SH-SY5Y (cell line): ENCODE measurements around the gene TMEM182.

ENCODE experiments used
- GATA2 ChIP-seq: IDR thresholded peaks from 2 replicates; pipeline ENCODE4 v1.6.1; 2011; ENCODE audit warnings: mild to moderate bottlenecking, low read depth, low read length
- GATA3 ChIP-seq: IDR thresholded peaks from 2 replicates; pipeline ENCODE4 v1.6.1; 2011; ENCODE audit warnings: low read depth, mild to moderate bottlenecking, low read length, moderate library complexity

TMEM182 gene

GRCh38 chr2:102761763-102762162 lies at the start of gene TMEM182:
Gene TMEM182, plus strand, starts transcription at chr2:102762031. Its CDS starts 187 bp downstream, at chr2:102762218.
- TF ChIP-seq GATA2 (no peak), GATA3 (no peak)

- no peak for TF ChIP-seq GATA2
- TF ChIP-seq GATA3: no peak
These were observed 44.4 kb upstream of the TMEM182 start for GRCh38 chr2:102717308-102718018.

- TF ChIP-seq GATA3 (no peak), GATA2 (no peak)
These were observed 43.2 kb upstream of the TMEM182 start for GRCh38 chr2:102718387-102719316.

GRCh38 chr2:102724016-102724490 lies 37.8 kb upstream of the TMEM182 start:
- TF ChIP-seq GATA3: no peak
- no peak for TF ChIP-seq GATA2

GRCh38 chr2:102724553-102724952 lies 37.3 kb upstream of the TMEM182 start:
- TF ChIP-seq GATA2 (no peak), GATA3 (no peak)

GRCh38 chr2:102726128-102727087 lies 35.4 kb upstream of the TMEM182 start:
- no peak for TF ChIP-seq GATA2
- no peak for TF ChIP-seq GATA3

- TF ChIP-seq GATA3 (no peak), GATA2 (no peak)
These were observed 26.3 kb upstream of the TMEM182 start for GRCh38 chr2:102735416-102736109.

GRCh38 chr2:102736110-102736409 lies 25.8 kb upstream of the TMEM182 start:
- no peak for TF ChIP-seq GATA2
- no peak for TF ChIP-seq GATA3

GRCh38 chr2:102736410-102737409 lies 25.1 kb upstream of the TMEM182 start:
- TF ChIP-seq GATA2 (no peak), GATA3 (no peak)

- TF ChIP-seq GATA2: no peak
- TF ChIP-seq GATA3: no peak
These were observed 24.4 kb upstream of the TMEM182 start for GRCh38 chr2:102737431-102737830.

GRCh38 chr2:102743259-102743658 lies 18.6 kb upstream of the TMEM182 start:
- TF ChIP-seq GATA3 (no peak), GATA2 (no peak)

GRCh38 chr2:102748107-102748506 lies 13.7 kb upstream of the TMEM182 start:
- TF ChIP-seq GATA3 (no peak), GATA2 (no peak)
